OCI-LY1 (cell line): ENCODE results near the gene MGAT3.

Source experiments
- EZH2 ChIP-seq: fragments of 200-600 bp; sonication (generic), shearing (Covaris generic); IDR thresholded peaks from 2 replicates; pipeline ENCODE4 v1.8.0; 2017; ENCODE audit warnings: borderline replicate concordance, mixed run types, mild to moderate bottlenecking, antibody characterized with exemption, low read length, moderate library complexity, mixed read lengths
- TF ChIP-seq, protein P1 (sequence below): fragments of 200-600 bp; sonication (generic), shearing (Covaris generic); IDR thresholded peaks from 2 replicates; pipeline ENCODE4 v1.5.1; 2017; ENCODE audit warnings: mild to moderate bottlenecking, antibody characterized with exemption, low read length, moderate library complexity, mixed read lengths

DNA sequence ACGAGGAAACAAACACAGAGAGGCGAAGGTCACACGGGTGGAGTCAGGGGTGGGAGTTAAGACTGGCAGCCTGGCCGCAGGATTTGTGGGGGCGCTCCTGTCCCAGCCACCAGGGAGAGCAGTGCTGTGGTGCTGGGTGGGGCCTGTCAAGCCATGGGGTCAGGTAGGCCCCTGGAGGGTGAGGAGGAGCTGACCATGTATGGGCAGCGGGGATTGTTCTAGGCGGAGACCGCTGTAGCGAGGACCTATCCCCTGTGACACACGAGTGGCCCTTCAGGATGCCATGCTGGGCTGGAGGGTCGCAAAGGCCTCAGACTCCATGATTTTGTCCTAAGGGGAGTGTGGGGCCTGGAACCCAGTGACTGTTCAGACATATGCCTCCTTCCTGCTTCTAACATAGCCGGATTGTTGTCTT is 77.3 kb downstream of the MGAT3 start:
- TF ChIP-seq EZH2, result no peak
- TF ChIP-seq, protein P1, sequence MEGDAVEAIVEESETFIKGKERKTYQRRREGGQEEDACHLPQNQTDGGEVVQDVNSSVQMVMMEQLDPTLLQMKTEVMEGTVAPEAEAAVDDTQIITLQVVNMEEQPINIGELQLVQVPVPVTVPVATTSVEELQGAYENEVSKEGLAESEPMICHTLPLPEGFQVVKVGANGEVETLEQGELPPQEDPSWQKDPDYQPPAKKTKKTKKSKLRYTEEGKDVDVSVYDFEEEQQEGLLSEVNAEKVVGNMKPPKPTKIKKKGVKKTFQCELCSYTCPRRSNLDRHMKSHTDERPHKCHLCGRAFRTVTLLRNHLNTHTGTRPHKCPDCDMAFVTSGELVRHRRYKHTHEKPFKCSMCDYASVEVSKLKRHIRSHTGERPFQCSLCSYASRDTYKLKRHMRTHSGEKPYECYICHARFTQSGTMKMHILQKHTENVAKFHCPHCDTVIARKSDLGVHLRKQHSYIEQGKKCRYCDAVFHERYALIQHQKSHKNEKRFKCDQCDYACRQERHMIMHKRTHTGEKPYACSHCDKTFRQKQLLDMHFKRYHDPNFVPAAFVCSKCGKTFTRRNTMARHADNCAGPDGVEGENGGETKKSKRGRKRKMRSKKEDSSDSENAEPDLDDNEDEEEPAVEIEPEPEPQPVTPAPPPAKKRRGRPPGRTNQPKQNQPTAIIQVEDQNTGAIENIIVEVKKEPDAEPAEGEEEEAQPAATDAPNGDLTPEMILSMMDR, result peak; percentile 31; the same call in 1 of the 2 replicates
